Endothelial cell of umbilical vein (primary cell): ENCODE data around the gene CMC1. TPM values are rescaled to one million over a fixed set of nuclear protein-coding genes. Genes with fewer than 3 reads are reported as not detected.

Experiments
- BruUV-seq: library from RNA; stranded (reverse); fragments of 400-500 nt; replicated peaks from 2 replicates; lab custom pipeline; 2021; lab: Mats Ljungman, UMichigan
- CTCF ChIA-PET: fragments of 300-600, 350-600 bp; sonication (Branson Sonifier 250); formaldehyde crosslinking; loops from one replicate; lab custom pipeline; 2021; ENCODE audit warnings: antibody characterized with exemption, inconsistent platforms; lab: Charles Lee
- POLR2A ChIA-PET: fragments of 300-600, 350-600 bp; sonication (Branson Sonifier 250); formaldehyde crosslinking; loops from one replicate; lab custom pipeline; 2021; ENCODE audit warnings: antibody characterized with exemption, inconsistent platforms; lab: Charles Lee
- DNase-seq: peaks from one replicate; pipeline ENCODE4 v3.0.0-alpha.2; 2011; ENCODE audit warnings: low read depth, low spot score
- FAIRE-seq: peaks from 2 replicates; lab custom pipeline; 2011; peaks lifted over from hg19 to GRCh38; lab: Jason Lieb, UNC
- H2AFZ ChIP-seq: 2 replicates; pipeline ENCODE4 v1.6.0; 2012; ENCODE audit warnings: low read depth, low read length, control low read depth, inconsistent platforms
- H3K27ac ChIP-seq: 2 replicates; pipeline ENCODE4 v1.5.1; 2011; ENCODE audit warnings: low read depth, mild to moderate bottlenecking, control low read depth, low read length, moderate library complexity; ENCODE audit not compliant: insufficient read depth
- H3K27me3 ChIP-seq, 2 experiments: 2 replicates each; pipeline versions ENCODE4 v1.6.0 to v1.6.1; 2011; ENCODE audit warnings: low read length in 2 of 2, mixed read lengths in 1 of 2; ENCODE audit not compliant: control insufficient read depth in 2 of 2, insufficient read depth in 2 of 2
- H3K36me3 ChIP-seq, 2 experiments: 2 replicates in 1 of 2; 3 replicates in 1 of 2; pipeline ENCODE4 v1.5.1; 2011; ENCODE audit warnings: low read length in 2 of 2, mild to moderate bottlenecking in 1 of 2, moderate library complexity in 1 of 2; ENCODE audit not compliant: control insufficient read depth in 2 of 2, insufficient read depth in 2 of 2; ENCODE audit errors: extremely low read depth in 1 of 2
- H3K4me1 ChIP-seq: 3 replicates; pipeline ENCODE4 v1.5.1; 2011; ENCODE audit warnings: mild to moderate bottlenecking, low read length; ENCODE audit not compliant: control insufficient read depth, insufficient read depth; ENCODE audit errors: extremely low read depth
- H3K4me2 ChIP-seq: 2 replicates; pipeline ENCODE4 v1.6.1; 2011; ENCODE audit warnings: low read length, control low read depth, mixed read lengths; ENCODE audit not compliant: insufficient read depth
- H3K4me3 ChIP-seq, 3 experiments: fragments of 200-600 bp in 1 of 3; sonication (generic), shearing (Covaris generic) in 1 of 3; replicated peaks in 1 of 3; 2 replicates each; pipeline ENCODE4 v1.5.1; 2011 to 2016; ENCODE audit warnings: control low read depth in 3 of 3, low read length in 3 of 3, mild to moderate bottlenecking in 2 of 3, inconsistent platforms in 1 of 3, low read depth in 1 of 3, moderate library complexity in 1 of 3; ENCODE audit not compliant: insufficient read depth in 1 of 3
- H3K79me2 ChIP-seq: 2 replicates; pipeline ENCODE4 v1.6.0; 2012; ENCODE audit warnings: low read length, inconsistent platforms; ENCODE audit not compliant: control insufficient read depth, insufficient read depth
- H3K9ac ChIP-seq: replicated peaks from 2 replicates; pipeline ENCODE3; 2011; ENCODE audit warnings: low read length, control low read depth; ENCODE audit not compliant: insufficient read depth; ENCODE audit errors: extremely low read depth
- H3K9me1 ChIP-seq: replicated peaks from 3 replicates; pipeline ENCODE4 v1.6.0; 2011; ENCODE audit warnings: mild to moderate bottlenecking, low read length; ENCODE audit not compliant: control insufficient read depth, insufficient read depth; ENCODE audit errors: extremely low read depth
- H3K9me3 ChIP-seq: replicated peaks from 2 replicates; pipeline ENCODE4 v1.5.1; 2012; ENCODE audit warnings: low read length, inconsistent platforms; ENCODE audit not compliant: control insufficient read depth, insufficient read depth
- H4K20me1 ChIP-seq: replicated peaks from 2 replicates; pipeline ENCODE3; 2011; ENCODE audit warnings: mild to moderate bottlenecking, low read length; ENCODE audit not compliant: control insufficient read depth, insufficient read depth; ENCODE audit errors: extremely low read depth
- EZH2 ChIP-seq: IDR thresholded peaks from 2 replicates; pipeline ENCODE4 v1.6.1; 2012; ENCODE audit warnings: borderline replicate concordance, low read depth, mild to moderate bottlenecking, moderate library complexity, low read length, inconsistent platforms; ENCODE audit not compliant: severe bottlenecking
- FOS ChIP-seq: IDR thresholded peaks from 2 replicates; pipeline ENCODE4 v1.6.1; 2011; ENCODE audit warnings: mild to moderate bottlenecking, low read length, moderate library complexity, borderline replicate concordance; ENCODE audit not compliant: insufficient read depth
- GATA2 ChIP-seq: IDR thresholded peaks from 2 replicates; pipeline ENCODE4 v1.7.0; 2011; ENCODE audit warnings: low read depth, mild to moderate bottlenecking, moderate library complexity, mixed read lengths, low read length; ENCODE audit not compliant: insufficient read length, insufficient read depth
- JUN ChIP-seq: IDR thresholded peaks from 2 replicates; pipeline ENCODE4 v1.6.1; 2011; ENCODE audit warnings: borderline replicate concordance, low read depth; ENCODE audit not compliant: insufficient read length, insufficient read depth
- MYC ChIP-seq: IDR thresholded peaks from one replicate; pipeline ENCODE4 v1.6.1; 2011; ENCODE audit warnings: mild to moderate bottlenecking, low read depth, low read length
- POLR2A ChIP-seq: IDR thresholded peaks from 2 replicates; pipeline ENCODE4 v1.6.1; 2012; ENCODE audit warnings: low read depth, mild to moderate bottlenecking, control low read depth, low read length
- POLR2AphosphoS5 ChIP-seq: IDR thresholded peaks from 2 replicates; pipeline ENCODE4 v1.6.1; 2012; ENCODE audit warnings: low read depth, mild to moderate bottlenecking, control low read depth, low read length, moderate library complexity; ENCODE audit not compliant: insufficient read depth
- dilution Hi-C: fragments of 300-500 bp; cut with MboI; formaldehyde crosslinking; loops from one replicate; pipeline ENCODE4 v1.15.0; 2019; ENCODE audit warnings: low sequenced_read_pairs; ENCODE audit not compliant: extremely low pct_ligation_motif_present
- intact Hi-C: fragments of 100-400 bp; cut with micrococcal nuclease; formaldehyde crosslinking; loops from one replicate; pipeline ENCODE4 v1.10.0; 2022
- polyA plus RNA-seq, 4 experiments: library from polyadenylated mRNA; depleted of rRNA in 3 of 4; stranded (reverse) in 3 of 4; unstranded in 1 of 4; fragments of >200 nt; gene quantifications; 2 replicates each; pipeline versions ENCODE4 v1.2.1 to v1.2.3, GENCODE V29; 2011 to 2012; ENCODE audit warnings: missing spikeins in 1 of 4
- total RNA-seq: library from RNA; stranded (reverse); gene quantifications from 2 replicates; pipeline ENCODE4 v1.2.3, GENCODE V29; 2021
- TF ChIP-seq, protein P1 (sequence below), 2 donors: IDR thresholded peaks; 1 replicate in 1 of 2; 2 replicates in 1 of 2; pipeline ENCODE4 v1.5.1; 2011; ENCODE audit warnings: low read length in 2 of 2, mild to moderate bottlenecking in 2 of 2, moderate library complexity in 2 of 2, control low read depth in 1 of 2, inconsistent platforms in 1 of 2, low read depth in 1 of 2; ENCODE audit not compliant: insufficient read depth in 1 of 2; ENCODE audit errors: extremely low read depth in 1 of 2
- TF ChIP-seq, protein P2 (sequence below): IDR thresholded peaks from 2 replicates; pipeline ENCODE4 v1.6.1; 2011; ENCODE audit not compliant: insufficient read depth, insufficient read length

Gene CMC1
- total and polyA plus RNA-seq, 2 donors (not counting 3 experiments of a cell fraction or from before 2014, with no cell fraction given) = 13.1 to 18.6 TPM

DNA sequence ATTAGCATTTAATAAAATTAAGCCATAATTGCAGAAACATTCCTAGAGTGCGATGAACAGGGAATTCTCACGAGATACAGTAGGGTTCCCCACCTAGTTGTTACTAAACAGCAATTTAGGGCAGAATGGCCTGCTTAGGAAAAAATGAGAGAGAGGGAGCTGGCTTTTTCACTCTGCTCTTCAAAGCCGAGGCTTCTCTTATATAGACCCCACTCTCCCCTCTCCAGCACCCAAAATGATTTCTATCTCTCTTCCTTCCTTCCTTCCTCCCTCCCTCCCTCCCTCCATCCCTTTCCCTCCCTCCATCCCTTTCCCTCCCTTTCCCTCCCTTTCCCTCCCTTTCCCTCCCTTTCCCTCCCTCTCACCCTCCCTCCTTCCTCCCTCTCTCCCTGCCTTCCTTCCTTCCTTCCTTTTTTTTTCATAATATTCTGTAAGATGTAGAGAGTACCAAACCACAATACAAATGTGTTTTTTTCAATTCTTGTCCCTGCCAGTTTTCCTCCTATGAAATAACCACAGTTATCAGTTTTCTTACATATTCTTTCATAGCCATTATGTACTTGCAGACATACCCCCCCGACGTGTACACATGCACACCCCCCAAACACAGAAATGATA is 59.0 kb downstream of the CMC1 start:
- no peak overlapping the region for H3K4me2 ChIP-seq
- H3K9me1 ChIP-seq = no peaks in the 10 kb centered on the region
- FAIRE-seq = no peak
- no peak overlapping the region for H3K4me3 ChIP-seq
- H3K27ac ChIP-seq = no peak overlapping the region
- no peak overlapping the region for H2AFZ ChIP-seq
- ChIA-PET POLR2A (no interaction called here), CTCF (no interaction called here)
- H3K9ac ChIP-seq = no peak overlapping the region
- H3K36me3 ChIP-seq = no peaks in the 10 kb centered on the region
- no peaks in the 10 kb centered on the region for H4K20me1 ChIP-seq
- TF ChIP-seq POLR2A (no peak), MYC (no peak), POLR2AphosphoS5 (no peak), EZH2 (no peak), JUN (no peak), FOS (no peak), GATA2 (no peak)
- TF ChIP-seq, protein P1, sequence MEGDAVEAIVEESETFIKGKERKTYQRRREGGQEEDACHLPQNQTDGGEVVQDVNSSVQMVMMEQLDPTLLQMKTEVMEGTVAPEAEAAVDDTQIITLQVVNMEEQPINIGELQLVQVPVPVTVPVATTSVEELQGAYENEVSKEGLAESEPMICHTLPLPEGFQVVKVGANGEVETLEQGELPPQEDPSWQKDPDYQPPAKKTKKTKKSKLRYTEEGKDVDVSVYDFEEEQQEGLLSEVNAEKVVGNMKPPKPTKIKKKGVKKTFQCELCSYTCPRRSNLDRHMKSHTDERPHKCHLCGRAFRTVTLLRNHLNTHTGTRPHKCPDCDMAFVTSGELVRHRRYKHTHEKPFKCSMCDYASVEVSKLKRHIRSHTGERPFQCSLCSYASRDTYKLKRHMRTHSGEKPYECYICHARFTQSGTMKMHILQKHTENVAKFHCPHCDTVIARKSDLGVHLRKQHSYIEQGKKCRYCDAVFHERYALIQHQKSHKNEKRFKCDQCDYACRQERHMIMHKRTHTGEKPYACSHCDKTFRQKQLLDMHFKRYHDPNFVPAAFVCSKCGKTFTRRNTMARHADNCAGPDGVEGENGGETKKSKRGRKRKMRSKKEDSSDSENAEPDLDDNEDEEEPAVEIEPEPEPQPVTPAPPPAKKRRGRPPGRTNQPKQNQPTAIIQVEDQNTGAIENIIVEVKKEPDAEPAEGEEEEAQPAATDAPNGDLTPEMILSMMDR (IDR thresholded peaks at IDR 0.05; ENCODE audit: extremely low read depth in 1 of 2, insufficient read depth in 1 of 2, low read depth in 1 of 2, low read length in 2 of 2) = no peak
- TF ChIP-seq, protein P2, sequence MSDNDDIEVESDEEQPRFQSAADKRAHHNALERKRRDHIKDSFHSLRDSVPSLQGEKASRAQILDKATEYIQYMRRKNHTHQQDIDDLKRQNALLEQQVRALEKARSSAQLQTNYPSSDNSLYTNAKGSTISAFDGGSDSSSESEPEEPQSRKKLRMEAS = no peak
- H3K27me3 ChIP-seq = no peaks in the 10 kb centered on the region
- dilution Hi-C loops = no loop called here
- no peaks in the 10 kb centered on the region for H3K79me2 ChIP-seq
- intact Hi-C loops = no loop called here
- BruUV-seq = no TSS peak
- DNase-seq = no peak
- H3K4me1 ChIP-seq = no peaks in the 10 kb centered on the region
- H3K9me3 ChIP-seq = no peaks in the 10 kb centered on the region
